ENCODE data around the gene GPI.

Gene GPI

DNA sequence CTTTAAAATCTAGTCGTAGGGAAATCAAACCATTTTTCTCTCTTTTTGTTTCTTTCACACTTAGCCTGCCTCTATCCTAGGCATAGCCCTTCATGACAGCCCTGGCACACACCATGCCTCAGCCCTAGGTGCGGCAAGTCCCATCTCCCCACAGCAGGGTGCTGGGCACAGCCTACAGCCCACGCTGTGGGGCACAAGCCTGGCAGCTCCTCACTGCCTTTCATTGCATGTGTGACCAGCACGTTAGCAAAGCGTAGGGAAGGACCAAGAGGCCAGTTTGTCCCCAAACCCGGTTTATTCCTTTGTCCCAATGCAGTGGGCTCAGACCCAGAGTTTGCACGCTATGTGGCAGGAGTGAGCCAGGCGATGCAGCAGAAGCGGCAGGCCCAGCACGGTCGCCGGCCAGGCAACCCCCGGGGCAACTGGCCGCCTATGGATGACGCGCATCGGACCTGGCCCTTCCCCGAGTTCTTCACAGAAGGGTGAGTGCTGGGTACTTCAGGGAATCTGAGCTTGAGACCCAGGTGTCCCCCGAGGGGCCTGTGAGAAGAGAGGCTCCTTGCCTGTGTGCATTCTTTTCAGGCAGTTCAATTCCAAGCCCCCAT, 17.3 kb upstream of the GPI start:
- no peak for DNase-seq (ENCODE audit: extremely low spot score)
- POLR2A ChIA-PET, result no interaction called here
- CTCF ChIA-PET, result no interaction called here

DNA sequence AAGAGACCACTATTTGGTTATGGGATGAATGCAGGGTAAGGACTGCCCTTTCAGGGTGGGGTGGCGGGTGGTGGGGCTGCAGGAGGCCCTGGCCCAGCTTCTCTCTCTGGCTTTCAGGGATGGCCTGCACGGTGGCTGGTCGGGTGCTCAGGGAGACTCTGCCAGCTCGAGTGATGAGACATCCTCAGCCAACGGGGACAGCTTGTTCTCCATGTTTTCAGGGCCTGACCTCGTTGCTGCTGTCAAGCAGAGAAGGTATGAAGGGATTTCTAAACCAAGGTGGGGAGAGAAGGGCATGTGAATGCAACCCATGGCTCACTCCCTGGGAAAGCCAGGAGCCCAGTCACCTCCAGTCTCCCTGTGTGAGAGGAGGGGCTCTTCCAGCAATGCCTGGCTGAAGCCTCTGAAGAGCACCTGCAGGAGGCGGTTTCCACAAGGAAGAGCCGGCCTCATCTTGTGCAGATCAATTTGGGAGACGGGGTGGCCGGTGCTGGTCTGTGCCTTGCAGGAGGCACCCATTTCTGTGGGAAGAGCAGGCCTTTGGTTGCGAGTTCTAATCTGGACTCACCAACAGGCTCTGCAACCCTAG, 16.0 kb upstream of the GPI start:
- ChIA-PET CTCF (no interaction called here), POLR2A (no interaction called here)
- TF ChIP-seq SP1 (IDR thresholded peaks at IDR 0.05) (no peak), CTBP1 (IDR thresholded peaks at IDR 0.05; ENCODE audit: borderline replicate concordance) (no peak), BHLHE40 (IDR thresholded peaks at IDR 0.05; ENCODE audit: borderline replicate concordance) (no peak), HDGF (IDR thresholded peaks at IDR 0.05; ENCODE audit: borderline replicate concordance) (no peak), FOXA1 (IDR thresholded peaks at IDR 0.05) (no peak), FOXK2 (IDR thresholded peaks at IDR 0.05) (no peak), FOXM1 (IDR thresholded peaks at IDR 0.05; ENCODE audit: borderline replicate concordance) (no peak), LEF1 (IDR thresholded peaks at IDR 0.05; ENCODE audit: borderline replicate concordance) (no peak), ARNT (IDR thresholded peaks at IDR 0.05) (no peak), NFRKB (IDR thresholded peaks at IDR 0.05) (no peak), SUZ12 (IDR thresholded peaks at IDR 0.05) (no peak), ZNF384 (IDR thresholded peaks at IDR 0.05) (no peak), ELF4 (IDR thresholded peaks at IDR 0.05) (no peak), TARDBP (IDR thresholded peaks at IDR 0.05) (no peak)
- TF ChIP-seq, protein P1, sequence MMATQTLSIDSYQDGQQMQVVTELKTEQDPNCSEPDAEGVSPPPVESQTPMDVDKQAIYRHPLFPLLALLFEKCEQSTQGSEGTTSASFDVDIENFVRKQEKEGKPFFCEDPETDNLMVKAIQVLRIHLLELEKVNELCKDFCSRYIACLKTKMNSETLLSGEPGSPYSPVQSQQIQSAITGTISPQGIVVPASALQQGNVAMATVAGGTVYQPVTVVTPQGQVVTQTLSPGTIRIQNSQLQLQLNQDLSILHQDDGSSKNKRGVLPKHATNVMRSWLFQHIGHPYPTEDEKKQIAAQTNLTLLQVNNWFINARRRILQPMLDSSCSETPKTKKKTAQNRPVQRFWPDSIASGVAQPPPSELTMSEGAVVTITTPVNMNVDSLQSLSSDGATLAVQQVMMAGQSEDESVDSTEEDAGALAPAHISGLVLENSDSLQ (IDR thresholded peaks at IDR 0.05), result no peak
- no peak for DNase-seq (ENCODE audit: extremely low spot score)

More for the DNA sequence above, 17.3 kb upstream of the GPI start:
- TF ChIP-seq TARDBP (IDR thresholded peaks at IDR 0.05) (no peak), ELF4 (IDR thresholded peaks at IDR 0.05) (no peak), NFRKB (IDR thresholded peaks at IDR 0.05) (no peak), SP1 (IDR thresholded peaks at IDR 0.05) (no peak), HDGF (IDR thresholded peaks at IDR 0.05; ENCODE audit: borderline replicate concordance) (no peak), FOXA1 (IDR thresholded peaks at IDR 0.05) (no peak)
- TF ChIP-seq, protein P1 (IDR thresholded peaks at IDR 0.05), result no peak

DNA sequence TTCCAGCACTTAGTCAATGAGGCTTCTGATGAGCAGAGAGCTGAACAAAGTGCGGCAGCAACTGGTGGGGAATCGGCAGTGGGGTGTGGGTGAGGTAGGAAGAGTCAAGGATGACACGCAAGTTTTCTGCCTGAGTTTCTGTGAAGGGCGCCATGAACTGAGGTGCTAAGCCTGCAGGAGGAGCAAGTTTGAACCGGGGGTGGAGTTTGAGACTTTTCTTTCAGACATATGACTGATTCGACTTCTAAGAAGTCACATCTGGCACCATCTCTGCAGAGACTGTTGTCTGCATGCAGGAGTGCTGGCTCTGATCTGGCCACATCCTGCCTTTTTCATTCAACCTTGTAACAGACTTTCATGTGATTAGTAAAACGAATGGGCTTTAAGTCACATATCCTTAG, 14.8 kb upstream of the GPI start:
- TF ChIP-seq NFRKB (IDR thresholded peaks at IDR 0.05) (no peak), ZNF384 (IDR thresholded peaks at IDR 0.05) (no peak), SUZ12 (IDR thresholded peaks at IDR 0.05) (no peak), L3MBTL2 (conservative IDR thresholded peaks at IDR 0.05) (no peak), LEF1 (IDR thresholded peaks at IDR 0.05; ENCODE audit: borderline replicate concordance) (no peak), FOXM1 (IDR thresholded peaks at IDR 0.05; ENCODE audit: borderline replicate concordance) (no peak), SP1 (IDR thresholded peaks at IDR 0.05) (no peak), CTBP1 (IDR thresholded peaks at IDR 0.05; ENCODE audit: borderline replicate concordance) (no peak)
- TF ChIP-seq, protein P1 (IDR thresholded peaks at IDR 0.05), result no peak
- CTCF ChIA-PET, result no interaction called here
- POLR2A ChIA-PET, result no interaction called here
- DNase-seq (ENCODE audit: extremely low spot score), result no peak

DNA sequence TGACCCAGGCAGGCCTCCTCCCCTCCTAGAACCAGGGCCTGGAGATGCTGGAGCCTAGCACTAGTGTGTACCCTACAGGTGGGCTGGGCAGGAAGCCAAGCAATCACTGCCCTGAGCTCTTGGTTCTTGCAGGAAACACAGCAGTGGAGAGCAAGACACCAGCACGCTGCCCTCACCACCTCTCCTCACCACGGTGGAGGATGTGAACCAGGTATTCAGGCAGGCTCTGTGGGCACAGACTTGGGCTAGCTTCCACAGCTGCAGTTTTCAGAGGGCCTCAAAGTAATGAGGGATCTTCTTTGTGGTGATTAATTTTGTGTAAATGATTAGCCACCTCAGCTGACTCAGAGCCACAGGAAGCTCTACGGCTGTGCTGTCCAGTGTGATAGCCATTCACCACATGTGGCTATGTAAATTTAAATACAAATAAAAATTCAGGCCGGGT, 13.6 kb upstream of the GPI start:
- TF ChIP-seq FOXM1 (IDR thresholded peaks at IDR 0.05; ENCODE audit: borderline replicate concordance) (no peak), ZNF384 (IDR thresholded peaks at IDR 0.05) (no peak), SP1 (IDR thresholded peaks at IDR 0.05) (no peak), FOXA1 (IDR thresholded peaks at IDR 0.05) (no peak), HDGF (IDR thresholded peaks at IDR 0.05; ENCODE audit: borderline replicate concordance) (no peak), L3MBTL2 (conservative IDR thresholded peaks at IDR 0.05) (no peak), ELF4 (IDR thresholded peaks at IDR 0.05) (no peak), TARDBP (IDR thresholded peaks at IDR 0.05) (no peak), ARNT (IDR thresholded peaks at IDR 0.05) (no peak)
- TF ChIP-seq, protein P1 (IDR thresholded peaks at IDR 0.05), result no peak
- DNase-seq (ENCODE audit: extremely low spot score), result no peak
- ChIA-PET POLR2A (interaction anchor here (0.7 kb wide), 1 partner anchor 180 kb away, joined by 3 read pairs; no protein-coding TSS in a partner anchor), CTCF (no interaction called here)

DNA sequence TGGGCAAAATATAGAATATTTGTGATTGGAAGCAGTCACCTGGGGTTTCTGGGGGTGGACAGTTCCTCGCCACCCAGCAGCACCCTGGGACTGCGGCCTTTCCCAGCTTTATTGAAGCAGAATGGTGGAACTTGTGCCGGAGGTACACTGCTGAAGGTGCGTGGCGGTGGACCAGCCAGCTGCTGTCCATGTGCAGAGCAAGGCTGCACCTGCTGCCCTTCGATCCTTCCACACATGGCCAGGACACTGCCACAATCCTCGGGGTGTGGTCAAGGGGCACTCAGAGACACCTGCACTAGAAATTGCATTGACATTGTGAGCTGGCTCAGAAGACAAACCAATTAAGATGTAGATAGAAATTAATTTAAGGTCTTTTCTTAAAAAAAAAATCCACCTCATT, 11.4 kb upstream of the GPI start:
- CTCF ChIA-PET, result no interaction called here
- no peak for TF ChIP-seq LEF1 (IDR thresholded peaks at IDR 0.05; ENCODE audit: borderline replicate concordance)
- TF ChIP-seq TARDBP (IDR thresholded peaks at IDR 0.05), result no peak
- no peak for TF ChIP-seq SP1 (IDR thresholded peaks at IDR 0.05)
- no peak for TF ChIP-seq HDGF (IDR thresholded peaks at IDR 0.05; ENCODE audit: borderline replicate concordance)
- no peak for TF ChIP-seq BHLHE40 (IDR thresholded peaks at IDR 0.05; ENCODE audit: borderline replicate concordance)
- TF ChIP-seq SUZ12 (IDR thresholded peaks at IDR 0.05), result no peak
- TF ChIP-seq CTBP1 (IDR thresholded peaks at IDR 0.05; ENCODE audit: borderline replicate concordance), result no peak
- TF ChIP-seq, protein P1 (IDR thresholded peaks at IDR 0.05), result no peak
- no peak for TF ChIP-seq ELF4 (IDR thresholded peaks at IDR 0.05)
- POLR2A ChIA-PET, result no interaction called here
- no peak for DNase-seq (ENCODE audit: extremely low spot score)
